K562 (cell line): ENCODE measurements around the gene CMIP.
A peak's percentile ranks its signal among the peaks of the same experiment; 100 is the strongest.

Source experiments
- CTCF ChIP-seq, 3 experiments: IDR thresholded peaks in 2 of 3; conservative IDR thresholded peaks in 1 of 3; 2 replicates each; pipeline ENCODE4 v1.5.1; 2011 to 2012; ENCODE audit warnings: low read length in 3 of 3, mild to moderate bottlenecking in 3 of 3, control low read depth in 2 of 3, improper control_type of control experiment in 1 of 3, inconsistent platforms in 1 of 3, low read depth in 1 of 3, mixed read lengths in 1 of 3, moderate library complexity in 1 of 3; ENCODE audit not compliant: insufficient read depth in 2 of 3
- EHMT2 ChIP-seq: fragments of 450-650 bp; IDR thresholded peaks from 2 replicates; pipeline ENCODE4 v1.6.1; 2018; ENCODE audit warnings: antibody characterized with exemption
- KLF10 ChIP-seq: fragments of 250-450 bp; sonication (Bioruptor Pico); IDR thresholded peaks from 2 replicates; pipeline ENCODE4 v1.6.1; 2021; ENCODE audit warnings: matching md5 sums
- POLR2AphosphoS5 ChIP-seq: IDR thresholded peaks from 2 replicates; pipeline ENCODE4 v1.6.1; 2011; ENCODE audit warnings: mild to moderate bottlenecking, low read depth, low read length, moderate library complexity; ENCODE audit not compliant: control insufficient read depth, insufficient read depth
- RBM25 ChIP-seq: fragments of 200-400 bp; formaldehyde crosslinking; IDR thresholded peaks from 2 replicates; pipeline ENCODE4 v1.6.1; 2018; ENCODE audit warnings: low read length, low read depth, moderate library complexity; ENCODE audit not compliant: severe bottlenecking
- UBTF ChIP-seq, 2 experiments: IDR thresholded peaks; 2 replicates each; pipeline ENCODE4 v1.6.1; 2012; ENCODE audit warnings: improper control_type of control experiment in 2 of 2, low read depth in 2 of 2, low read length in 2 of 2, borderline replicate concordance in 1 of 2
- ZNF274 ChIP-seq: IDR thresholded peaks from 2 replicates; pipeline ENCODE4 v1.6.1; 2011; ENCODE audit warnings: low read depth, mild to moderate bottlenecking, low read length, moderate library complexity, borderline replicate concordance
- TF ChIP-seq, protein P1 (sequence below): sonication (generic); formaldehyde crosslinking; IDR thresholded peaks from 2 replicates; pipeline ENCODE4 v1.8.1; 2023; ENCODE audit warnings: mild to moderate bottlenecking, missing genetic modification reagents

- TF ChIP-seq RBM25, result peak; percentile 97
- TF ChIP-seq, protein P1, sequence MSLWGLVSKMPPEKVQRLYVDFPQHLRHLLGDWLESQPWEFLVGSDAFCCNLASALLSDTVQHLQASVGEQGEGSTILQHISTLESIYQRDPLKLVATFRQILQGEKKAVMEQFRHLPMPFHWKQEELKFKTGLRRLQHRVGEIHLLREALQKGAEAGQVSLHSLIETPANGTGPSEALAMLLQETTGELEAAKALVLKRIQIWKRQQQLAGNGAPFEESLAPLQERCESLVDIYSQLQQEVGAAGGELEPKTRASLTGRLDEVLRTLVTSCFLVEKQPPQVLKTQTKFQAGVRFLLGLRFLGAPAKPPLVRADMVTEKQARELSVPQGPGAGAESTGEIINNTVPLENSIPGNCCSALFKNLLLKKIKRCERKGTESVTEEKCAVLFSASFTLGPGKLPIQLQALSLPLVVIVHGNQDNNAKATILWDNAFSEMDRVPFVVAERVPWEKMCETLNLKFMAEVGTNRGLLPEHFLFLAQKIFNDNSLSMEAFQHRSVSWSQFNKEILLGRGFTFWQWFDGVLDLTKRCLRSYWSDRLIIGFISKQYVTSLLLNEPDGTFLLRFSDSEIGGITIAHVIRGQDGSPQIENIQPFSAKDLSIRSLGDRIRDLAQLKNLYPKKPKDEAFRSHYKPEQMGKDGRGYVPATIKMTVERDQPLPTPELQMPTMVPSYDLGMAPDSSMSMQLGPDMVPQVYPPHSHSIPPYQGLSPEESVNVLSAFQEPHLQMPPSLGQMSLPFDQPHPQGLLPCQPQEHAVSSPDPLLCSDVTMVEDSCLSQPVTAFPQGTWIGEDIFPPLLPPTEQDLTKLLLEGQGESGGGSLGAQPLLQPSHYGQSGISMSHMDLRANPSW (CRISPR knock-in tag), result no peak
- TF ChIP-seq POLR2AphosphoS5, result 0 out of 2 replicates have a peak, but pooled peaks have one; percentile 19
- TF ChIP-seq EHMT2, result no peak
- TF ChIP-seq CTCF (IDR thresholded peaks at IDR 0.05 in 2 of 3, conservative IDR thresholded peaks at IDR 0.05 in 1 of 3; ENCODE audit: insufficient read depth in 2 of 3, low read depth in 1 of 3, low read length in 3 of 3), result no peak
- no peak for TF ChIP-seq KLF10
- TF ChIP-seq UBTF (IDR thresholded peaks at IDR 0.05; ENCODE audit: borderline replicate concordance in 1 of 2, low read depth in 2 of 2, low read length in 2 of 2), result no peak
- no peak for TF ChIP-seq ZNF274
These were observed 12.1 kb downstream of the CMIP start for GRCh38 chr16:81456523-81457325.
